HTR-8/SVneo (cell line): Measurements from ENCODE around the gene CASTOR1.

ENCODE experiments used
- DNase-seq: peaks from one replicate; pipeline ENCODE4 v3.0.0; 2011; ENCODE audit warnings: low spot score, mixed read lengths; ENCODE audit not compliant: insufficient read length
- FAIRE-seq: peaks from 2 replicates; lab custom pipeline; 2011; peaks lifted over from hg19 to GRCh38; lab: Jason Lieb, UNC

CASTOR1 gene

GRCh38 chr22:30235687-30236170, 53.6 kb downstream of the CASTOR1 start:
- peak; percentile 78 for DNase-seq
- peak; percentile 79 for FAIRE-seq
